WTC11 (cell line): ENCODE measurements around the gene OGT.

Source experiments
- FOXP1 ChIP-seq: sonication (generic); formaldehyde crosslinking; IDR thresholded peaks from 2 replicates; pipeline ENCODE4 v1.8.0; 2022; ENCODE audit warnings: missing genetic modification reagents, mild to moderate bottlenecking, moderate library complexity, borderline replicate concordance
- NR2C2 ChIP-seq: sonication (generic); formaldehyde crosslinking; IDR thresholded peaks from 2 replicates; pipeline ENCODE4 v1.8.0; 2022; ENCODE audit warnings: mild to moderate bottlenecking, missing genetic modification reagents
- TEAD4 ChIP-seq: sonication (generic); formaldehyde crosslinking; IDR thresholded peaks from 2 replicates; pipeline ENCODE4 v1.8.0; 2022; ENCODE audit warnings: mild to moderate bottlenecking, missing genetic modification reagents
- TF ChIP-seq, protein P1 (sequence below): sonication (generic); formaldehyde crosslinking; IDR thresholded peaks from 2 replicates; pipeline ENCODE4 v1.8.1; 2023; ENCODE audit warnings: mild to moderate bottlenecking, missing genetic modification reagents
- TF ChIP-seq, protein P2 (sequence below): fragments of 200-600 bp; IDR thresholded peaks from 2 replicates; pipeline ENCODE4 v1.8.0; 2022; ENCODE audit warnings: antibody characterized with exemption

DNA sequence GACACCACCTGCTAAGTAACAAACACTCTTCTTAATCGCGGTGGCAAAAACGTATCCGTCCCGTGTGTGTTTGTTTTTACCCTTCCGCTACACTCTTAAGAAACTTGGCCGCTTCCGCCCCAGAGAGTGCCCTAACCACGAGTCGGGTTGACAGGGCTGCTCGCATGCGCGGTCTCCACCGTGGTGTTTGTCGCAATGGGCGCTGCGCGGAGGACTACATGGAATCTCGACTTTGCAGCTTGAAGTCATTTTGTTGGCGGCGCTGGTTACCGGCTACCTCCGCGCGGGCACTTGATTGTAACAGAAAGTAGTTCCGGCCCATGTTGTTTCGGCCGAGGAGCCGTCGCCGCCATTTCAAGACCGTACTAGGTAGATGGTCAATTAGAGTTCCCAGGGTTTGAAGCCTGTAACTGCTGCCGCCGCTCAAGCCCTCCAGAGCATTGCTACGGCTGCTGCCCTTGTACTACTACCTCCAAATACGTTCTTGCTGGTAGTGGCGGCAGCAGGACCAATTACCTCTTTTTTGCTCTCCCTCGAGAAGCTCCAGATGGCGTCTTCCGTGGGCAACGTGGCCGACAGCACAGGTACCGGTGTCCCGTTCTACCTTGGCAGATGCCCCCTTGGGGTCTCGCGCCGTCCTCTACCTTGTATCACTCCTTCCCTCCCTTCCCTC is at the start of gene OGT:
- TF ChIP-seq NR2C2 (CRISPR knock-in tag) (no peak), FOXP1 (CRISPR knock-in tag) (peak; percentile 59; the same call in 1 of the 2 replicates), TEAD4 (no peak)
- TF ChIP-seq, protein P1, sequence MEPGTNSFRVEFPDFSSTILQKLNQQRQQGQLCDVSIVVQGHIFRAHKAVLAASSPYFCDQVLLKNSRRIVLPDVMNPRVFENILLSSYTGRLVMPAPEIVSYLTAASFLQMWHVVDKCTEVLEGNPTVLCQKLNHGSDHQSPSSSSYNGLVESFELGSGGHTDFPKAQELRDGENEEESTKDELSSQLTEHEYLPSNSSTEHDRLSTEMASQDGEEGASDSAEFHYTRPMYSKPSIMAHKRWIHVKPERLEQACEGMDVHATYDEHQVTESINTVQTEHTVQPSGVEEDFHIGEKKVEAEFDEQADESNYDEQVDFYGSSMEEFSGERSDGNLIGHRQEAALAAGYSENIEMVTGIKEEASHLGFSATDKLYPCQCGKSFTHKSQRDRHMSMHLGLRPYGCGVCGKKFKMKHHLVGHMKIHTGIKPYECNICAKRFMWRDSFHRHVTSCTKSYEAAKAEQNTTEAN (CRISPR knock-in tag), result 0 out of 2 replicates have a peak, but pooled peaks have one; percentile 48
- TF ChIP-seq, protein P2, sequence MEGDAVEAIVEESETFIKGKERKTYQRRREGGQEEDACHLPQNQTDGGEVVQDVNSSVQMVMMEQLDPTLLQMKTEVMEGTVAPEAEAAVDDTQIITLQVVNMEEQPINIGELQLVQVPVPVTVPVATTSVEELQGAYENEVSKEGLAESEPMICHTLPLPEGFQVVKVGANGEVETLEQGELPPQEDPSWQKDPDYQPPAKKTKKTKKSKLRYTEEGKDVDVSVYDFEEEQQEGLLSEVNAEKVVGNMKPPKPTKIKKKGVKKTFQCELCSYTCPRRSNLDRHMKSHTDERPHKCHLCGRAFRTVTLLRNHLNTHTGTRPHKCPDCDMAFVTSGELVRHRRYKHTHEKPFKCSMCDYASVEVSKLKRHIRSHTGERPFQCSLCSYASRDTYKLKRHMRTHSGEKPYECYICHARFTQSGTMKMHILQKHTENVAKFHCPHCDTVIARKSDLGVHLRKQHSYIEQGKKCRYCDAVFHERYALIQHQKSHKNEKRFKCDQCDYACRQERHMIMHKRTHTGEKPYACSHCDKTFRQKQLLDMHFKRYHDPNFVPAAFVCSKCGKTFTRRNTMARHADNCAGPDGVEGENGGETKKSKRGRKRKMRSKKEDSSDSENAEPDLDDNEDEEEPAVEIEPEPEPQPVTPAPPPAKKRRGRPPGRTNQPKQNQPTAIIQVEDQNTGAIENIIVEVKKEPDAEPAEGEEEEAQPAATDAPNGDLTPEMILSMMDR, result no peak
